ENCODE results near the gene DPYSL3. TPM values are rescaled to one million over a fixed set of nuclear protein-coding genes. Genes with fewer than 3 reads are reported as not detected.

DPYSL3 gene
- polyA plus RNA-seq, 1 of the 3 experiments (the other 2 are of a cell fraction): 123 TPM

- Histone ChIP-seq H3K27me3 (ENCODE audit: insufficient read depth) (no peaks in the 10 kb centered on the region), H4K20me1 (ENCODE audit: insufficient read depth) (peaks cover 29% of the 10 kb centered on the region), H3K9me2 (no peaks in the 10 kb centered on the region), H3K4me3 (ENCODE audit: low read depth in 2 of 2, low read length in 1 of 2) (peak overlapping the region; percentile 85 to 87), H3K9ac (peak overlapping the region; percentile 93), H3K4me2 (peak overlapping the region; percentile 96), H3K36me3 (replicated peaks in 1 of 2; ENCODE audit: control insufficient read depth in 1 of 2, insufficient read depth in 2 of 2, low read length in 1 of 2) (peaks cover 0 to 7% of the 10 kb centered on the region in 2 experiments), H3K4me1 (ENCODE audit: control insufficient read depth in 1 of 2, insufficient read depth in 2 of 2, low read depth in 1 of 2, low read length in 1 of 2) (peaks cover 20 to 29% of the 10 kb centered on the region in 2 experiments), H3K27ac (ENCODE audit: low read depth in 2 of 2, low read length in 1 of 2) (peak overlapping the region; percentile 90 to 91), H3K9me3 (no peaks in the 10 kb centered on the region), H3F3A (replicated peaks; ENCODE audit: insufficient read depth) (peaks cover 17% of the 10 kb centered on the region), H2AFZ (ENCODE audit: low read depth) (peak overlapping the region; percentile 84), H3K79me2 (ENCODE audit: insufficient read depth) (peaks cover 53% of the 10 kb centered on the region)
- peak; percentile 96 for DNase-seq
- ChIA-PET CTCF (interaction anchor here (0.5 to 8.8 kb wide), 36 partner anchors 9 to 554 kb away, joined by 3 to 118 read pairs (median 4); partner anchors contain the start of gene DPYSL3), POLR2A (no interaction called here)
- 10% methylated on average over 43 of the region's 54 CpGs for WGBS (ENCODE audit: low lambda C conversion rate)
- TF ChIP-seq TCF12 (IDR thresholded peaks at IDR 0.05): peak; percentile 28; the same call in 1 of the 2 replicates
- TF ChIP-seq MXI1 (IDR thresholded peaks at IDR 0.05; ENCODE audit: low read depth, low read length): no peak
- TF ChIP-seq RCOR1 (IDR thresholded peaks at IDR 0.05; ENCODE audit: low read length): peak; percentile 39; the same call in 1 of the 2 replicates
- no peak for TF ChIP-seq MEF2A (IDR thresholded peaks at IDR 0.05; ENCODE audit: borderline replicate concordance, low read depth)
- TF ChIP-seq PBX3 (IDR thresholded peaks at IDR 0.05): 0 out of 2 replicates have a peak, but pooled peaks have one; percentile 14
- no peak; the same call in 1 of the 2 replicates for TF ChIP-seq GABPA (IDR thresholded peaks at IDR 0.05; ENCODE audit: low read depth)
- no peak for TF ChIP-seq ELF1 (IDR thresholded peaks at IDR 0.05)
- no peak for TF ChIP-seq USF2 (IDR thresholded peaks at IDR 0.05; ENCODE audit: borderline replicate concordance, low read depth, low read length)
- TF ChIP-seq ZBTB33 (IDR thresholded peaks at IDR 0.05; ENCODE audit: borderline replicate concordance, low read depth): no peak
- TF ChIP-seq SMC3 (IDR thresholded peaks at IDR 0.05; ENCODE audit: low read depth, low read length): peak; percentile 89
- peak; percentile 97 for TF ChIP-seq CTCF (IDR thresholded peaks at IDR 0.05)
- TF ChIP-seq SIN3A (IDR thresholded peaks at IDR 0.05; ENCODE audit: borderline replicate concordance, low read depth, low read length): no peak
- no peak for TF ChIP-seq JUND (IDR thresholded peaks at IDR 0.05)
- no peak for TF ChIP-seq CHD2 (IDR thresholded peaks at IDR 0.05; ENCODE audit: low read length, partially characterized antibody)
- TF ChIP-seq MAX (IDR thresholded peaks at IDR 0.05; ENCODE audit: low read depth): peak; percentile 31; the same call in 1 of the 2 replicates
- TF ChIP-seq TAF1 (IDR thresholded peaks at IDR 0.05; ENCODE audit: borderline replicate concordance, low read depth, low read length): no peak
- peak; percentile 20; the same call in 1 of the 2 replicates for TF ChIP-seq RXRA (IDR thresholded peaks at IDR 0.05; ENCODE audit: borderline replicate concordance, low read depth)
- TF ChIP-seq FOXM1 (IDR thresholded peaks at IDR 0.05; ENCODE audit: low read depth): peak; percentile 64; the same call in 1 of the 2 replicates
- no peak for TF ChIP-seq FOXJ3 (CRISPR knock-in tag; IDR thresholded peaks at IDR 0.05)
- no peak; a peak in 1 of 4 replicates for TF ChIP-seq EP300 (IDR thresholded peaks at IDR 0.05; ENCODE audit: borderline replicate concordance in 1 of 2, low read depth in 1 of 2, low read length in 1 of 2)
- TF ChIP-seq POLR2AphosphoS5 (IDR thresholded peaks at IDR 0.05; ENCODE audit: low read depth, low read length): 0 out of 2 replicates have a peak, but pooled peaks have one; percentile 11
- no peak for TF ChIP-seq NFIC (IDR thresholded peaks at IDR 0.05; ENCODE audit: borderline replicate concordance)
- no peak for TF ChIP-seq NRF1 (IDR thresholded peaks at IDR 0.05; ENCODE audit: low read depth, low read length)
- TF ChIP-seq FOSL2 (IDR thresholded peaks at IDR 0.05; ENCODE audit: borderline replicate concordance, low read depth): peak; percentile 24; the same call in 1 of the 2 replicates
- peak; percentile 82 for TF ChIP-seq RAD21 (IDR thresholded peaks at IDR 0.05; ENCODE audit: low read length)
- TF ChIP-seq EZH2phosphoT487 (IDR thresholded peaks at IDR 0.05; ENCODE audit: borderline replicate concordance, low read depth): no peak
Observed at GRCh38 chr5:147453875-147454814, 55.7 kb downstream of the DPYSL3 start.

Measured in SK-N-SH (cell line).